Head of caudate nucleus (tissue), 42 donors: ENCODE results near the gene SELENOF.

Experiments
- DNase-seq, 42 donors: peaks; one replicate each; pipeline versions ENCODE4 v3.0.0 to v3.0.0-alpha.2; 2020 to 2021; ENCODE audit warnings: mixed read lengths in 7 of 42
- intact Hi-C: fragments of 100-400 bp; cut with DNase I; formaldehyde crosslinking; loops from one replicate; pipeline ENCODE4 v1.15.0; 2022

The SELENOF gene

GRCh38 chr1:86865973-86866637, 47.8 kb downstream of the SELENOF start:
- intact Hi-C loops = no loop called here
- no peak for DNase-seq

- DNase-seq = no peak
- intact Hi-C loops = no loop called here
Measured at GRCh38 chr1:86862920-86863319, 51.0 kb downstream of the SELENOF start.

GRCh38 chr1:86861424-86861823, 52.5 kb downstream of the SELENOF start:
- no peak for DNase-seq
- intact Hi-C loops = no loop called here

GRCh38 chr1:86860424-86860823, 53.5 kb downstream of the SELENOF start:
- intact Hi-C loops = no loop called here

GRCh38 chr1:86860020-86860419, 53.9 kb downstream of the SELENOF start:
- no peak for DNase-seq
- intact Hi-C loops = no loop called here

More at GRCh38 chr1:86860424-86860823, 53.5 kb downstream of the SELENOF start:
- no peak for DNase-seq

- DNase-seq = no peak
- intact Hi-C loops = no loop called here
Measured at GRCh38 chr1:86858524-86859261, 55.2 kb downstream of the SELENOF start.

GRCh38 chr1:86856196-86856595, 57.7 kb downstream of the SELENOF start:
- intact Hi-C loops = no loop called here
- no peak for DNase-seq

GRCh38 chr1:86854352-86854751, 59.6 kb downstream of the SELENOF start:
- intact Hi-C loops = no loop called here
- DNase-seq = no peak

GRCh38 chr1:86852782-86853408, 61.0 kb downstream of the SELENOF start:
- intact Hi-C loops = no loop called here
- no peak for DNase-seq

GRCh38 chr1:86852289-86852688, 61.6 kb downstream of the SELENOF start:
- intact Hi-C loops = no loop called here
- DNase-seq = no peak

- no peak for DNase-seq
- intact Hi-C loops = no loop called here
Measured at GRCh38 chr1:86849756-86850155, 64.2 kb downstream of the SELENOF start.

GRCh38 chr1:86848654-86849053, 65.3 kb downstream of the SELENOF start:
- DNase-seq = no peak
- intact Hi-C loops = no loop called here

- intact Hi-C loops = no loop called here
- DNase-seq = peak in 3 of 42 donors; percentile 3 to 12 (median 6)
Measured at GRCh38 chr1:86846164-86846647, 67.7 kb downstream of the SELENOF start.

GRCh38 chr1:86845514-86845913, 68.4 kb downstream of the SELENOF start:
- no peak for DNase-seq
- intact Hi-C loops = no loop called here

- intact Hi-C loops = no loop called here
- peak in 3 of 42 donors; percentile 15 to 38 (median 22) for DNase-seq
Measured at GRCh38 chr1:86841116-86841515, 72.8 kb downstream of the SELENOF start.

- peak; percentile 27 to 89 (median 66) for DNase-seq
- intact Hi-C loops = loop anchor here (5.0 kb wide), 2 partner anchors 134 to 249 kb away; no protein-coding TSS in a partner anchor
Measured at GRCh38 chr1:86833461-86834215, 80.3 kb downstream of the SELENOF start.

GRCh38 chr1:86832433-86832832, 81.5 kb downstream of the SELENOF start:
- intact Hi-C loops = loop anchor here (5.0 kb wide), 2 partner anchors 135 to 250 kb away; no protein-coding TSS in a partner anchor
- DNase-seq = no peak

- DNase-seq = no peak
- intact Hi-C loops = no loop called here
Measured at GRCh38 chr1:86829321-86829720, 84.6 kb downstream of the SELENOF start.

GRCh38 chr1:86828024-86828423, 85.9 kb downstream of the SELENOF start:
- no peak for DNase-seq
- intact Hi-C loops = no loop called here
